IMR-90 (cell line): ENCODE measurements around the gene SLC6A16. TPM values are rescaled to one million over a fixed set of nuclear protein-coding genes. Genes with fewer than 3 reads are reported as not detected.

ENCODE experiments used
- ATAC-seq: fragments of 200-7000 bp; cut with Tn5 transposase; 2 replicates; pipeline ENCODE4 v1.9.1; 2020; ENCODE audit warnings: low read depth, mild to moderate bottlenecking, moderate library complexity
- BruUV-seq: library from RNA; stranded (reverse); fragments of 400-500 nt; replicated peaks from 2 replicates; lab custom pipeline; 2021; lab: Mats Ljungman, UMichigan
- CTCF ChIA-PET: fragments of 300-600 bp; formaldehyde crosslinking; extraction: SDS; loops from one replicate; lab custom pipeline; 2021; ENCODE audit warnings: antibody characterized with exemption; lab: Yijun Ruan, JAX
- POLR2A ChIA-PET: fragments of 300-600 bp; sonication (Branson Sonifier 250); formaldehyde crosslinking; loops from one replicate; lab custom pipeline; 2022; ENCODE audit warnings: antibody characterized with exemption; ENCODE audit not compliant: unreplicated experiment; lab: Charles Lee
- DNase-seq: peaks from one replicate; pipeline ENCODE4 v3.0.0; 2013
- H2AFZ ChIP-seq: replicated peaks from 2 replicates; pipeline ENCODE3; 2013; ENCODE audit warnings: low read length, mild to moderate bottlenecking; ENCODE audit not compliant: poor library complexity
- H2AK5ac ChIP-seq: 2 replicates; pipeline ENCODE4 v1.6.1; 2013; ENCODE audit warnings: low read depth, low read length, inconsistent platforms
- H2AK9ac ChIP-seq: replicated peaks from 2 replicates; pipeline ENCODE3; 2013; ENCODE audit warnings: mild to moderate bottlenecking, low read depth, low read length, moderate library complexity; ENCODE audit not compliant: poor library complexity
- H2BK120ac ChIP-seq: 2 replicates; pipeline ENCODE4 v1.6.1; 2013; ENCODE audit warnings: low read depth, low read length, inconsistent platforms
- H2BK15ac ChIP-seq: 3 replicates; pipeline ENCODE4 v1.6.1; 2013; ENCODE audit warnings: low read depth, low read length, inconsistent platforms
- H2BK20ac ChIP-seq: 2 replicates; pipeline ENCODE4 v1.6.1; 2013; ENCODE audit warnings: low read depth, mild to moderate bottlenecking, inconsistent platforms, low read length, moderate library complexity
- H2BK5ac ChIP-seq: 2 replicates; pipeline ENCODE4 v1.6.1; 2013; ENCODE audit warnings: mild to moderate bottlenecking, low read depth, low read length, inconsistent platforms; ENCODE audit not compliant: poor library complexity, severe bottlenecking
- H3K14ac ChIP-seq: replicated peaks from 2 replicates; pipeline ENCODE4 v1.6.1; 2013; ENCODE audit warnings: low read depth, low read length, inconsistent platforms
- H3K18ac ChIP-seq: 2 replicates; pipeline ENCODE4 v1.6.1; 2013; ENCODE audit warnings: low read depth, low read length, control low read depth
- H3K23ac ChIP-seq: 2 replicates; pipeline ENCODE4 v1.6.1; 2013; ENCODE audit warnings: low read depth, low read length, inconsistent platforms
- H3K27ac ChIP-seq: 2 replicates; pipeline ENCODE4 v1.5.1; 2013; ENCODE audit warnings: mild to moderate bottlenecking, control low read depth, low read length; ENCODE audit not compliant: insufficient read depth
- H3K27me3 ChIP-seq: 2 replicates; pipeline ENCODE4 v1.6.1; 2013; ENCODE audit warnings: low read length; ENCODE audit not compliant: control insufficient read depth, insufficient read depth
- H3K36me3 ChIP-seq: 2 replicates; pipeline ENCODE4 v1.6.1; 2013; ENCODE audit warnings: low read length, mixed read lengths; ENCODE audit not compliant: control insufficient read depth, insufficient read depth
- H3K4ac ChIP-seq: 2 replicates; pipeline ENCODE4 v1.6.1; 2013; ENCODE audit warnings: low read depth, low read length, inconsistent platforms
- H3K4me1 ChIP-seq: 2 replicates; pipeline ENCODE4 v1.6.1; 2013; ENCODE audit warnings: low read length, mixed read lengths; ENCODE audit not compliant: control insufficient read depth, insufficient read depth
- H3K4me2 ChIP-seq: 2 replicates; pipeline ENCODE4 v1.6.1; 2013; ENCODE audit warnings: low read depth, mild to moderate bottlenecking, control low read depth, low read length, moderate library complexity
- H3K4me3 ChIP-seq: 2 replicates; pipeline ENCODE4 v1.5.1; 2013; ENCODE audit warnings: low read depth, mild to moderate bottlenecking, control low read depth, low read length, moderate library complexity; ENCODE audit not compliant: insufficient read depth
- H3K56ac ChIP-seq: 2 replicates; pipeline ENCODE4 v1.6.1; 2013; ENCODE audit warnings: low read length, inconsistent platforms; ENCODE audit not compliant: insufficient read depth; ENCODE audit errors: extremely low read depth
- H3K79me1 ChIP-seq, 2 experiments: 2 replicates each; pipeline ENCODE4 v1.6.1; 2013; ENCODE audit warnings: low read length in 2 of 2, inconsistent platforms in 1 of 2, low read depth in 1 of 2
- H3K9ac ChIP-seq: 2 replicates; pipeline ENCODE4 v1.6.1; 2013; ENCODE audit warnings: low read depth, low read length, control low read depth
- H3K9me1 ChIP-seq: 2 replicates; pipeline ENCODE4 v1.6.1; 2013; ENCODE audit warnings: low read length, inconsistent platforms; ENCODE audit not compliant: insufficient read depth
- H3K9me3 ChIP-seq: 2 replicates; pipeline ENCODE4 v1.6.1; 2013; ENCODE audit warnings: low read length; ENCODE audit not compliant: control insufficient read depth, insufficient read depth
- H4K20me1 ChIP-seq: 2 replicates; pipeline ENCODE4 v1.6.1; 2013; ENCODE audit warnings: low read length, inconsistent platforms; ENCODE audit not compliant: insufficient read depth
- H4K5ac ChIP-seq: 2 replicates; pipeline ENCODE4 v1.6.1; 2013; ENCODE audit warnings: mild to moderate bottlenecking, low read depth, low read length, control low read depth
- H4K8ac ChIP-seq, 2 experiments: 2 replicates each; pipeline ENCODE4 v1.6.1; 2013; ENCODE audit warnings: low read depth in 2 of 2, low read length in 2 of 2, control low read depth in 1 of 2, inconsistent platforms in 1 of 2
- H4K91ac ChIP-seq: 2 replicates; pipeline ENCODE4 v1.6.1; 2013; ENCODE audit warnings: low read depth, low read length, inconsistent platforms; ENCODE audit not compliant: insufficient read depth
- BHLHE40 ChIP-seq: fragments of 150-350 bp; IDR thresholded peaks from 2 replicates; pipeline ENCODE4 v1.6.1; 2016; ENCODE audit warnings: mild to moderate bottlenecking, low read depth, low read length
- CEBPB ChIP-seq: IDR thresholded peaks from 2 replicates; pipeline ENCODE4 v1.6.1; 2012; ENCODE audit warnings: low read depth, low read length, improper control_type of control experiment
- CHD1 ChIP-seq: IDR thresholded peaks from 2 replicates; pipeline ENCODE4 v1.6.1; 2012; ENCODE audit warnings: low read depth, low read length, improper control_type of control experiment
- ELK1 ChIP-seq: fragments of 150-350 bp; IDR thresholded peaks from 2 replicates; pipeline ENCODE4 v1.6.1; 2016; ENCODE audit warnings: low read depth, mild to moderate bottlenecking, low read length, moderate library complexity, borderline replicate concordance
- MAFK ChIP-seq: IDR thresholded peaks from 2 replicates; pipeline ENCODE4 v1.6.1; 2012; ENCODE audit warnings: low read depth, low read length, improper control_type of control experiment
- MAZ ChIP-seq: IDR thresholded peaks from 2 replicates; pipeline ENCODE4 v1.6.1; 2012; ENCODE audit warnings: low read depth, mild to moderate bottlenecking, low read length, improper control_type of control experiment, moderate library complexity, borderline replicate concordance
- MXI1 ChIP-seq: IDR thresholded peaks from 2 replicates; pipeline ENCODE4 v1.6.1; 2012; ENCODE audit warnings: low read depth, mild to moderate bottlenecking, low read length, moderate library complexity, borderline replicate concordance
- NFE2L2 ChIP-seq: fragments of 150-350 bp; IDR thresholded peaks from 2 replicates; pipeline ENCODE4 v1.6.1; 2016; ENCODE audit warnings: low read depth, mild to moderate bottlenecking, low read length
- POLR2A ChIP-seq: IDR thresholded peaks from 2 replicates; pipeline ENCODE4 v1.6.1; 2012; ENCODE audit warnings: mild to moderate bottlenecking, low read depth, low read length
- RAD21 ChIP-seq: IDR thresholded peaks from 2 replicates; pipeline ENCODE4 v1.6.1; 2012; ENCODE audit warnings: low read length, improper control_type of control experiment
- RCOR1 ChIP-seq: IDR thresholded peaks from 2 replicates; pipeline ENCODE4 v1.6.1; 2012; ENCODE audit warnings: mild to moderate bottlenecking, low read length, improper control_type of control experiment; ENCODE audit not compliant: insufficient replicate concordance
- RFX5 ChIP-seq: IDR thresholded peaks from 2 replicates; pipeline ENCODE4 v1.8.0; 2012; ENCODE audit warnings: low read depth, mild to moderate bottlenecking, low read length, moderate library complexity
- SMC3 ChIP-seq: fragments of 150-350 bp; IDR thresholded peaks from 2 replicates; pipeline ENCODE4 v1.6.1; 2016; ENCODE audit warnings: low read depth, mild to moderate bottlenecking, antibody characterized with exemption, low read length, moderate library complexity
- USF2 ChIP-seq: fragments of 150-350 bp; IDR thresholded peaks from 2 replicates; pipeline ENCODE4 v1.6.1; 2017; ENCODE audit warnings: mild to moderate bottlenecking, antibody characterized with exemption, low read length, low read depth
- WGBS, 2 experiments: methylation state at CpG; one replicate each; pipeline versions ENCODE4 v1.1.5 to v1.1.7; 2013; ENCODE audit warnings: missing lambda C conversion rate in 2 of 2; ENCODE audit not compliant: insufficient read length in 1 of 2; ENCODE audit errors: extremely low coverage in 2 of 2; 5-methylcytosine and 5-hydroxymethylcytosine counted together
- dilution Hi-C: fragments of 300-500 bp; cut with HindIII; formaldehyde crosslinking; loops from one replicate; pipeline ENCODE4 v1.14.3; 2018; ENCODE audit warnings: low sequenced_read_pairs; ENCODE audit not compliant: unreplicated experiment
- in situ Hi-C: fragments of 300-500 bp; cut with MboI; formaldehyde crosslinking; loops from 3 replicates; pipeline ENCODE4 v1.14.3; 2019; ENCODE audit warnings: low sequenced_read_pairs, inconsistent platforms, mixed read lengths
- intact Hi-C: fragments of 100-400 bp; cut with micrococcal nuclease; formaldehyde crosslinking; loops from 2 replicates; pipeline ENCODE4 v1.10.0; 2022
- polyA plus RNA-seq, 3 experiments: library from polyadenylated mRNA; depleted of rRNA; stranded (reverse); fragments of >200 nt; gene quantifications; 2 replicates each; pipeline ENCODE4 v1.2.3, GENCODE V29; 2012; ENCODE audit warnings: low replicate concordance in 1 of 3
- total RNA-seq: library from RNA; depleted of rRNA; stranded (reverse); fragments of >200 nt; gene quantifications from 2 replicates; pipeline ENCODE4 v1.2.3, GENCODE V29; 2012
- TF ChIP-seq, protein P1 (sequence below): conservative IDR thresholded peaks from 2 replicates; pipeline ENCODE4 v1.5.1; 2012; ENCODE audit warnings: mild to moderate bottlenecking, low read depth, low read length, improper control_type of control experiment

SLC6A16 gene
- total and polyA plus RNA-seq, 2 of the 4 experiments (the other 2 are of a cell fraction), result 0.18 to 0.89 TPM

DNA sequence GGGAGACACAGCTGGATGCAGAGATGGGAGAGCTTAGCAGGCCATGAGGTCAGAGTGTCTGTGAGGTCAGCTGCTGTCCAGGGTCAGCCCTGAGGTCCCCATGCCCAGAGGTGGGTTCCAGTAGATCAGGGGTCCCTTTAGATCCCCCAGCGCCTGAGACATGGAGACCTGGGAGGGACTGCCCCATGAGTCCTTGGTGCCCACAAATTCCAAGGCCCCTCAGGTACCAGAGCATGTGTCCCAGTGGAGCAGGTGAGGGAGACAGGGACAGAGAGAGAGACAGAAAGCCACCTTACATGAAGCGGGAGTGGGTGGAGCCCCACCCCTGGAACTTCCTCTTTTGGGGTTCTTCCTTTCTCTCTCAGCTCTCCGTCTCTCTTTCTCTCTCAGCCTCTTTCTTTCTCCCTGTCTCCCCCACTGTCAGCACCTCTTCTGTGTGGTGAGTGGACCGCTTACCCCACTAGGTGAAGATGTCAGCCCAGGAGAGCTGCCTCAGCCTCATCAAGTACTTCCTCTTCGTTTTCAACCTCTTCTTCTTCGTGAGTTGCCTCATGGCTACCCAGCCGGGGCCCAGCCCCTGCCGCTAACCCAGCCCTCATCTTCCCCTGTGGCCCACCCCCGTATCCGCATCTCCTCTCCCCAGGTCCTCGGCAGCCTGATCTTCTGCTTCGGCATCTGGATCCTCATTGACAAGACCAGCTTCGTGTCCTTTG, 10.2 kb upstream of the SLC6A16 start, which contains the start of gene CD37:
CD37 (plus strand) TSS at position 336 of the 713 bp plus-strand sequence; CDS start at position 471, 135 bp downstream.
- intact Hi-C loops (no loop called here), dilution Hi-C loops (no loop called here), in situ Hi-C loops (no loop called here)
- H3K23ac ChIP-seq, result no peak within 1 kb of the TSS
- H3K4me3 ChIP-seq, result no peak within 1 kb of the TSS
- no peak within 1 kb of the TSS for H4K91ac ChIP-seq
- DNase-seq, result no peak
- H3K4me2 ChIP-seq, result no peak within 1 kb of the TSS
- no peak within 1 kb of the TSS for H2BK15ac ChIP-seq
- 100% methylated on average over 2 of the region's 13 CpGs; no CpG with 5 or more reads in 1 of the 2 experiments for WGBS, 2 experiments
- H2BK20ac ChIP-seq, result no peak within 1 kb of the TSS
- no peak within 1 kb of the TSS for H4K8ac ChIP-seq
- H3K4me1 ChIP-seq, result no peaks in the 10 kb centered on the region
- no peak within 1 kb of the TSS for H2AFZ ChIP-seq
- TF ChIP-seq BHLHE40 (no peak), CHD1 (no peak), MXI1 (no peak), RCOR1 (no peak), MAFK (no peak), RFX5 (no peak), RAD21 (no peak), SMC3 (no peak), POLR2A (no peak), MAZ (no peak), NFE2L2 (no peak), USF2 (no peak), ELK1 (no peak), CEBPB (no peak)
- TF ChIP-seq, protein P1, sequence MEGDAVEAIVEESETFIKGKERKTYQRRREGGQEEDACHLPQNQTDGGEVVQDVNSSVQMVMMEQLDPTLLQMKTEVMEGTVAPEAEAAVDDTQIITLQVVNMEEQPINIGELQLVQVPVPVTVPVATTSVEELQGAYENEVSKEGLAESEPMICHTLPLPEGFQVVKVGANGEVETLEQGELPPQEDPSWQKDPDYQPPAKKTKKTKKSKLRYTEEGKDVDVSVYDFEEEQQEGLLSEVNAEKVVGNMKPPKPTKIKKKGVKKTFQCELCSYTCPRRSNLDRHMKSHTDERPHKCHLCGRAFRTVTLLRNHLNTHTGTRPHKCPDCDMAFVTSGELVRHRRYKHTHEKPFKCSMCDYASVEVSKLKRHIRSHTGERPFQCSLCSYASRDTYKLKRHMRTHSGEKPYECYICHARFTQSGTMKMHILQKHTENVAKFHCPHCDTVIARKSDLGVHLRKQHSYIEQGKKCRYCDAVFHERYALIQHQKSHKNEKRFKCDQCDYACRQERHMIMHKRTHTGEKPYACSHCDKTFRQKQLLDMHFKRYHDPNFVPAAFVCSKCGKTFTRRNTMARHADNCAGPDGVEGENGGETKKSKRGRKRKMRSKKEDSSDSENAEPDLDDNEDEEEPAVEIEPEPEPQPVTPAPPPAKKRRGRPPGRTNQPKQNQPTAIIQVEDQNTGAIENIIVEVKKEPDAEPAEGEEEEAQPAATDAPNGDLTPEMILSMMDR, result no peak
- H3K36me3 ChIP-seq, result peaks cover 7% of the 10 kb centered on the region
- H2AK9ac ChIP-seq, result no peak within 1 kb of the TSS
- H3K18ac ChIP-seq, result no peak within 1 kb of the TSS
- no peak for ATAC-seq
- H3K56ac ChIP-seq, result no peak within 1 kb of the TSS
- H3K14ac ChIP-seq, result no peak within 1 kb of the TSS
- H3K27me3 ChIP-seq, result no peaks in the 10 kb centered on the region
- H4K5ac ChIP-seq, result no peak within 1 kb of the TSS
- ChIA-PET CTCF (no interaction called here), POLR2A (interaction anchor here (0.6 kb wide), 1 partner anchor 45 kb away, joined by 10 read pairs; no protein-coding TSS in a partner anchor)
- no peak within 1 kb of the TSS for H2BK5ac ChIP-seq
- H3K9ac ChIP-seq, result no peak within 1 kb of the TSS
- no peak within 1 kb of the TSS for H2AK5ac ChIP-seq
- H3K9me1 ChIP-seq, result peaks cover 8% of the 10 kb centered on the region; the same call in 1 of the 2 replicates
- H3K27ac ChIP-seq, result no peak within 1 kb of the TSS
- no peaks in the 10 kb centered on the region; a peak in 1 of 4 replicates for H3K79me1 ChIP-seq
- no peaks in the 10 kb centered on the region for H3K9me3 ChIP-seq
- H2BK120ac ChIP-seq, result no peak within 1 kb of the TSS
- no TSS peak for BruUV-seq
- H4K20me1 ChIP-seq, result peaks cover 5% of the 10 kb centered on the region; the same call in 1 of the 2 replicates
- H3K4ac ChIP-seq, result no peak within 1 kb of the TSS
